Tibial nerve (tissue), 4 donors: Measurements from ENCODE around the gene NOD2. TPM values are rescaled to one million over a fixed set of nuclear protein-coding genes. Genes with fewer than 3 reads are reported as not detected.

ENCODE experiments used
- small RNA-seq: library from RNA; depleted of rRNA; stranded (forward); fragments of <200 nt; gene quantifications from one replicate; pipeline ENCODE3, GENCODE V24; 2016
- total RNA-seq, 4 donors: library from RNA; depleted of rRNA; stranded (reverse); fragments of >200 nt; gene quantifications; one replicate each; pipeline ENCODE4 v1.1.0, GENCODE V29; 2016

The NOD2 gene
- total RNA-seq, 4 donors from 2014 or later, result 1.3 to 10.2 (median 2.7) TPM

Small RNAs within 50 kb of the gene (small RNA-seq; reads per million reads assigned to genes)
- not detected for gene MIR3181

Other genes with a start within 250 kb of the NOD2 start
- gene NKD1, start 145.2 kb upstream of the NOD2 start, total RNA-seq, result 10 to 100 TPM; 20.1 to 92.4 (median 43.1) TPM
- gene SNX20, start 12.3 kb upstream of the NOD2 start, total RNA-seq, result 1 to 10 TPM; 1.7 to 5.1 (median 2.3) TPM
- gene CYLD, start 48.5 kb downstream of the NOD2 start, total RNA-seq, result 10 to 100 TPM; 23.7 to 52.7 (median 38.3) TPM